ENCODE data around the gene KIN.

KIN gene

GRCh38 chr10:7707858-7708622 lies 79.8 kb downstream of the KIN start:
- H3K27ac ChIP-seq (ENCODE audit: extremely low read depth, low read depth, low read length) = no peak overlapping the region
- TF ChIP-seq TRIM28 (IDR thresholded peaks at IDR 0.05; ENCODE audit: borderline replicate concordance, low read length) = no peak
- no peak for TF ChIP-seq SP2 (tag by site-specific recombination; IDR thresholded peaks at IDR 0.05)
- TF ChIP-seq ZNF202 (tag by site-specific recombination; IDR thresholded peaks at IDR 0.05; ENCODE audit: borderline replicate concordance) = no peak
- TF ChIP-seq ZNF747 (tag by site-specific recombination; IDR thresholded peaks at IDR 0.05) = no peak
- TF ChIP-seq ZNF677 (tag by site-specific recombination; IDR thresholded peaks at IDR 0.05) = no peak
- TF ChIP-seq ZNF514 (tag by site-specific recombination; IDR thresholded peaks at IDR 0.05) = no peak
- TF ChIP-seq OVOL3 (tag by site-specific recombination; IDR thresholded peaks at IDR 0.05) = no peak
- no peak for TF ChIP-seq KLF9 (tag by site-specific recombination; IDR thresholded peaks at IDR 0.05; ENCODE audit: low read depth)
- no peak for TF ChIP-seq ZNF366 (tag by site-specific recombination; conservative IDR thresholded peaks at IDR 0.05)
- TF ChIP-seq ZNF777 (tag by site-specific recombination; IDR thresholded peaks at IDR 0.05; ENCODE audit: borderline replicate concordance) = no peak
- no peak for TF ChIP-seq ATF2 (tag by site-specific recombination; IDR thresholded peaks at IDR 0.05; ENCODE audit: low read depth)
- TF ChIP-seq ZNF629 (tag by site-specific recombination; IDR thresholded peaks at IDR 0.05) = no peak
- no peak for TF ChIP-seq ZNF292 (tag by site-specific recombination; IDR thresholded peaks at IDR 0.05; ENCODE audit: borderline replicate concordance, low read depth)
- TF ChIP-seq ZBTB11 (tag by site-specific recombination; conservative IDR thresholded peaks at IDR 0.05; ENCODE audit: low read depth) = no peak
- no peak for TF ChIP-seq ZBTB17 (tag by site-specific recombination; IDR thresholded peaks at IDR 0.05)
- H3K36me3 ChIP-seq (ENCODE audit: control insufficient read depth in 2 of 2, insufficient read depth in 1 of 2, low read length in 2 of 2) = no peaks in the 10 kb centered on the region
- no peaks in the 10 kb centered on the region for H3K4me1 ChIP-seq (ENCODE audit: control insufficient read depth, insufficient read depth, low read length)
- ChIA-PET POLR2A (no interaction called here), CTCF (interaction anchor here (0.7 to 2.3 kb wide), 4 partner anchors 9 to 183 kb away, joined by 4 to 10 read pairs (median 4); no protein-coding TSS in a partner anchor)
- H3K9me3 ChIP-seq (ENCODE audit: control insufficient read depth, insufficient read depth, low read depth, low read length) = no peaks in the 10 kb centered on the region
- no peak overlapping the region for H3K4me3 ChIP-seq (ENCODE audit: low read depth, low read length)

- H3K27ac ChIP-seq (ENCODE audit: extremely low read depth, low read depth, low read length) = no peak overlapping the region
- CTCF ChIA-PET = interaction anchor here (1.5 to 2.3 kb wide), 3 partner anchors 20 to 182 kb away, joined by 4 to 10 read pairs (median 4); no protein-coding TSS in a partner anchor
- POLR2A ChIA-PET = interaction anchor here (0.6 kb wide), 1 partner anchor 32 kb away, joined by 3 read pairs; no protein-coding TSS in a partner anchor
- no peak for TF ChIP-seq ZBTB44 (tag by site-specific recombination; IDR thresholded peaks at IDR 0.05)
- TF ChIP-seq ZNF37A (tag by site-specific recombination; IDR thresholded peaks at IDR 0.05) = no peak
- TF ChIP-seq ZNF112 (tag by site-specific recombination; IDR thresholded peaks at IDR 0.05) = no peak
- no peak for TF ChIP-seq ZNF704 (tag by site-specific recombination; IDR thresholded peaks at IDR 0.05)
- TF ChIP-seq ZNF169 (tag by site-specific recombination; IDR thresholded peaks at IDR 0.05) = no peak
- TF ChIP-seq ZNF311 (tag by site-specific recombination; IDR thresholded peaks at IDR 0.05; ENCODE audit: borderline replicate concordance) = no peak
- TF ChIP-seq HOXA7 (CRISPR knock-in tag; IDR thresholded peaks at IDR 0.05; ENCODE audit: borderline replicate concordance) = no peak
- no peak for TF ChIP-seq PBX3 (CRISPR knock-in tag; IDR thresholded peaks at IDR 0.05)
- TF ChIP-seq ZNF639 (tag by site-specific recombination; IDR thresholded peaks at IDR 0.05) = no peak
- no peak for TF ChIP-seq ZNF473 (tag by site-specific recombination; IDR thresholded peaks at IDR 0.05)
Observed at GRCh38 chr10:7707102-7707501, 80.7 kb downstream of the KIN start.

More at GRCh38 chr10:7707102-7707501, 80.7 kb downstream of the KIN start:
- no peak overlapping the region for H3K4me3 ChIP-seq (ENCODE audit: low read depth, low read length)
- H3K9me3 ChIP-seq (ENCODE audit: control insufficient read depth, insufficient read depth, low read depth, low read length) = no peaks in the 10 kb centered on the region
- no peaks in the 10 kb centered on the region for H3K36me3 ChIP-seq (ENCODE audit: control insufficient read depth in 2 of 2, insufficient read depth in 1 of 2, low read length in 2 of 2)
- no peaks in the 10 kb centered on the region for H3K4me1 ChIP-seq (ENCODE audit: control insufficient read depth, insufficient read depth, low read length)
